Stimulated activated CD8-positive, alpha-beta memory T cell treated with anti-CD3 and anti-CD28 coated beads, Interleukin-7, amount 100 ng/mL, for 4 hours (primary cell): ENCODE measurements around the gene CDKN2B-AS1.

ENCODE experiments used
- DNase-seq, 2 donors: peaks; one replicate each; pipeline ENCODE4 v3.0.0-alpha.2; 2020; ENCODE audit warnings: low read depth in 2 of 2

The CDKN2B-AS1 gene

GRCh38 chr9:22117511-22118384, 123.2 kb downstream of the CDKN2B-AS1 start:
- DNase-seq = no peak

- no peak for DNase-seq
These were observed 124.4 kb downstream of the CDKN2B-AS1 start for GRCh38 chr9:22118810-22119521.

DNA sequence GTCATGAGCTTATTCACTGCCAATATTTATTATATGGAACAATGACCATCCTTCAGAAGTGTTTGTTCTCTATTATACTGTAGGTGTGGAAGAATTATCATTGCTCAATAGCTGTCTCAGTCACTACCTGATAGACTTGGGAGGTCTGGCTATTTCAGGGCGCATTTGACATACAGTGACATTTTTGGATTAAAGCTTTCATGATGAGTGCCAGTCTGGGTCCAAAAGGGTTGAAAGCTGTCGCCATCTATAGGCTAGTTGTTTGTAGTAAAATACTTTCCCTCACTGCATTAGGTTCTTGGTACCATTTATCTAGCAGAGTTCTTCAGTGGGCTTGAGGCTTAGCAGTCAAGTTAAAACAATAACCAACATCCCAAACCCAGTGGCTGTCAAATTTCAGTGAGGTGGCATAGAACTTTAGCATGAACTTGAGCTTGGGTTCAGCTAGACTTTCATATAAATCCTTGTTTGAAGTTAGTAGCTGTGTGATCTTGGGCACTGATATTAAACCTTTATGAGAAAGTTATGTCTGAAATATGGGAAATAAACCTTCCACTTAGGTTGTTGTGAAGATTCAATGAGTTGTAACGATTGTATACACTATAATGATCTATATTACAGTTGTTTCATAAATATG, 125.0 kb downstream of the CDKN2B-AS1 start:
- no peak for DNase-seq

GRCh38 chr9:22120159-22120549, 125.6 kb downstream of the CDKN2B-AS1 start:
- DNase-seq = no peak

- no peak for DNase-seq
These were observed 126.0 kb downstream of the CDKN2B-AS1 start for GRCh38 chr9:22120595-22120994.

GRCh38 chr9:22124263-22125011, 129.8 kb downstream of the CDKN2B-AS1 start:
- DNase-seq = no peak

- DNase-seq = no peak
These were observed 134.5 kb downstream of the CDKN2B-AS1 start for GRCh38 chr9:22129133-22129532.

- DNase-seq = no peak
These were observed 135.0 kb downstream of the CDKN2B-AS1 start for GRCh38 chr9:22129633-22130032.

DNA sequence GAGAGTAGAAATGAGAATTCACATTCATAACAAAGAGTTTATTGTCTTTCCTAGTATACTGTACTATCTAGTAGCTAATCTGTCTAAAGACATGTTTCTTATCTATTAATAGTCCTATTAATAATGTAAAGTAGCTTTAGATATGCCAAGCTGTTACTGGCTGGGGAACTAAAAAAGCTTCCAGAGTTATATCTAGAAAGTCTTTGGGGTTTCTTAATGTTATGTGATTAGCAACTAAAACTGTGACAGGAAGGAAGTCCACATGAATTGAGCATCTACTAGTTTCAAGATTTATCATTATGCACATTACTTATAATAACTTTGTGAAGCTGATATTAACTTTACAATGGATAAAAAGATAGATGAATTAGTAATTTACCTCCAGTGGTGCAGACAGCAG, 137.2 kb downstream of the CDKN2B-AS1 start:
- no peak for DNase-seq

- DNase-seq = no peak
These were observed 139.8 kb downstream of the CDKN2B-AS1 start for GRCh38 chr9:22134390-22134789.

DNA sequence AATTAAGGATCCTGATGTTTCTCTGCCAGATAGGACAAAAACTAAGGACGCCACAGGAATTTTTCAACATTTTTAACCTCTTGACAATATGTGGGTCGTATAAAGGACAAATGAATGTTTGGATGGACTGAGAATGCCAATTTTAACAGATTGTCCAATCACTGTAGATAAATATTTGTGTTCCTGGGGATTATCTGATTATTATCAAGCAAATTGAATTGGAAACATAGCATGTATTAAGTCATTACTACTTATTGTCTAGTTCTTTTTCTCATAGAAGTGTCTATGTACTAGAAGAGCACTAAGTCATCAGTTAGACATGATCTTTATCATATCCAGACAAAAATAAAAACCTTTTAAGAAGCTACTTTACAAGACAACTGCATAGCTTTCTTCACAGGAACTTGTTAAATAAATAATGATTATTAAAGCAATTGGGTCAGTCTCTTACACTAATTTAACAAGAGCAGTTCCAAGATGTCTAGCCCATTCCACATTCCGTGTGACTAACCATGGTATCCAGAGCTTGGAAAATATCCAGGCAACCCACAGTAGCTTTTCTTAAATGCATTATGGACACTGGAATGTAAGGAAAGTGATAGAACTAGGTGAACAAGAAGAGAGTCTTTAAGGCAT, 142.0 kb downstream of the CDKN2B-AS1 start:
- no peak for DNase-seq

DNA sequence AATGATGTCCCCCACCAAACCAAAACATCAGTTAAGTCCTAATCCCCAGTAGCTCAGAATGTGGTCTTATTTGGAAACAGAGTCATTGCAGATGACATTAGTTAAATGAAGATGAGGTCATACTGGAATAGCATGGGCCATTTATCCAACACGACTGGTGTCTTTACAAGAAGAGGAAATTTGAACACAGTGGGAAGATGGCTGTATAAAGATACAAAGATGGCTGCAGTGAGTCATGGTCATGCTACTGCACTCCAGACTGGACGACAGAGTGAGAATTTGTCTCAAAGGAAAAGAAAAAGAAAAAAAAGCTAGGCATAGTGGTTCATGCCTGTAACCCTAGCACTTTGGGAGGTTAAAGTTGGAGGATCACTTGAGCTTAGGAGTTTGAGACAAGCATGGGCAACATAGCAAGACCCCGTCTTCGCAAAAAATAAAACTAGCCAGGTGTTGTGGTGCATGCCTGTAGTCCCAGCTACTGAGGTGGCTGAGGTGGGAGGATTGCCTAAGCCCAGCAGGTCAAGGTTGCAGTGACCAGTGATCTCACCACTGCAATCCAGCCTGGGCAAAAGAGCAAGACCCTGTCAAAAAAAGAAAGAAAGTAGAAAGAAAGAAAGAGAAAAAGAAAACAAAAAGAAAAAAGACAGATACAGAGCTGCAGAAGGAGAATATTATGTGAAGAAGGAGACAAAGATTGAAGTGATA, 144.5 kb downstream of the CDKN2B-AS1 start:
- no peak for DNase-seq

DNA sequence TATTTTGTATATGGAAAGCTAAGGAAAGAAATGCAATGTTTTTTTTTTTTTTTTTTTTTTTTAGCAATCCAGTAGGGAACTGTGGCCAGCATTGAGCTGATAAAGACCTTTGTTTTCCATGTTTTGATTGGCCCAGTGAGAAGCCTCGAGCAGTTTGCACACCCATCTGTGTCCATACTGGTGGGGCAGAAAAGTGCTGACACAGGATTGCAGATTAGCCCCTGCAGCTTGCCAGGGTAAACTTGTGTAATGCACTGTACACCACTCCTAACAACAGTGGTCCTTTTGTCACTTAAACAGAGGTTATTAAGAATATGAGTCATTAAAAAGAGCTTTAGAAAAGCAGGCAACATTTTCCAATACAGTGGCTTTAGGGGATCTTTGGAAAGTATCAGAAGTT, 147.3 kb downstream of the CDKN2B-AS1 start:
- no peak for DNase-seq

GRCh38 chr9:22142671-22143070, 148.1 kb downstream of the CDKN2B-AS1 start:
- DNase-seq = no peak

GRCh38 chr9:22143799-22144625, 149.4 kb downstream of the CDKN2B-AS1 start:
- DNase-seq = no peak

GRCh38 chr9:22146604-22147003, 152.0 kb downstream of the CDKN2B-AS1 start:
- no peak for DNase-seq

DNA sequence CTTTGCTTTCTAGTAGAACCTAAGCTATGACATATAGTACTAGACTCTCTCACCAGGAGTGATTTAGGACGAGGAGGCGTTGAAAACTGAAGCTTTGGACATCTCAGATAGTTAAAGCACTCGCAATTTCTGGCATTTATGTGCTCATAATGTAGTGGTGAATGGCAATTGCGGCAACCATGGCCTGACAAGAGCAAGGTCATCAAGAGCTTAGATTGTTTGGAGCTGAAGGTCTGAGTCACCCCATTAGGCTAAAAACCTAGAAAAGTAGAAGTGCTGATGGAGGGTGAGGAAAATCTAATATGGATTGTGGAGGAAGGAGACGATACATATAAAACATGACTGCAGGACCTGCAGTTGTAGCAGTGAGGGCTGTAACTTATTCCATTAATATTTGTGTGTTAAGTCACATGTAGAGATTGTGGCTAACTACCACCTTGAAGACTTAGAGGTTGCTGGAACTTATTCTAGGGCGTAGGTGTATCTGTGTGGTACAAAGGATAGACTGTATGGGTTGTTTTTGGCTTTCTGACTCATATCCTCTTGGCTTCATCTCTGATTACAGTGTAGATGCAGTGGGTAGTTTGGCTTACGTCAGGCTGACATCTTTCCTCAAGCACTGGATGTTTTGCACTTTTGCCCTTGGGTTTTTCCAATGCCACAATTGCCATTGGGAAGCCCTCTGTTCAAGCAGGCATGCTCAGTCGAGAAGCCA, 153.4 kb downstream of the CDKN2B-AS1 start:
- no peak for DNase-seq

GRCh38 chr9:22148528-22148875, 153.9 kb downstream of the CDKN2B-AS1 start:
- DNase-seq = no peak
